Trophoblast cell (in vitro differentiated cells and primary cell): ENCODE data around the gene RPLP1.

Experiments used
- DNase-seq, 2 donors: peaks; one replicate each; pipeline ENCODE4 v3.0.0-alpha.2; 2016
- H2AFZ ChIP-seq: 2 replicates; pipeline ENCODE4 v1.6.1; 2013; ENCODE audit warnings: low read length, moderate library complexity, mild to moderate bottlenecking; ENCODE audit not compliant: insufficient read depth, poor library complexity
- H2AK5ac ChIP-seq: 2 replicates; pipeline ENCODE4 v1.6.1; 2013; ENCODE audit warnings: mild to moderate bottlenecking, low read length
- H2BK120ac ChIP-seq: 2 replicates; pipeline ENCODE4 v1.6.1; 2013; ENCODE audit warnings: low read length, mild to moderate bottlenecking, moderate library complexity; ENCODE audit not compliant: insufficient read depth, poor library complexity
- H2BK12ac ChIP-seq: 2 replicates; pipeline ENCODE4 v1.6.1; 2013; ENCODE audit warnings: mild to moderate bottlenecking, low read length, moderate library complexity
- H2BK5ac ChIP-seq: 2 replicates; pipeline ENCODE4 v1.6.1; 2013; ENCODE audit warnings: low read length, low read depth, moderate library complexity, mild to moderate bottlenecking; ENCODE audit not compliant: poor library complexity
- H3K14ac ChIP-seq: 2 replicates; pipeline ENCODE4 v1.6.1; 2013; ENCODE audit warnings: mild to moderate bottlenecking, low read length
- H3K18ac ChIP-seq: 2 replicates; pipeline ENCODE4 v1.6.1; 2013; ENCODE audit warnings: mild to moderate bottlenecking, low read length
- H3K23ac ChIP-seq: 2 replicates; pipeline ENCODE4 v1.6.1; 2013; ENCODE audit warnings: low read length
- H3K27ac ChIP-seq: 2 replicates; pipeline ENCODE4 v1.5.1; 2013; ENCODE audit warnings: low read depth, mild to moderate bottlenecking, inconsistent platforms, low read length, moderate library complexity
- H3K27me3 ChIP-seq: 2 replicates; pipeline ENCODE4 v1.6.1; 2013; ENCODE audit warnings: inconsistent platforms, mild to moderate bottlenecking, low read length, moderate library complexity; ENCODE audit not compliant: insufficient read depth
- H3K36me3 ChIP-seq, 2 experiments: 1 replicate in 1 of 2; 2 replicates in 1 of 2; pipeline ENCODE4 v1.6.1; 2013; ENCODE audit warnings: low read length in 2 of 2, mild to moderate bottlenecking in 2 of 2, moderate library complexity in 1 of 2; ENCODE audit not compliant: insufficient read depth in 2 of 2, control insufficient read depth in 1 of 2
- H3K4ac ChIP-seq: 2 replicates; pipeline ENCODE4 v1.6.1; 2013; ENCODE audit warnings: low read depth, mild to moderate bottlenecking, low read length, moderate library complexity
- H3K4me1 ChIP-seq, 2 experiments: 1 replicate in 1 of 2; 2 replicates in 1 of 2; pipeline ENCODE4 v1.6.1; 2013; ENCODE audit warnings: low read length in 2 of 2, mild to moderate bottlenecking in 2 of 2, moderate library complexity in 1 of 2; ENCODE audit not compliant: insufficient read depth in 2 of 2, control insufficient read depth in 1 of 2
- H3K4me2 ChIP-seq: 2 replicates; pipeline ENCODE4 v1.6.1; 2013; ENCODE audit warnings: inconsistent platforms, mild to moderate bottlenecking, low read length, moderate library complexity
- H3K4me3 ChIP-seq: 2 replicates; pipeline ENCODE4 v1.5.1; 2013; ENCODE audit warnings: mild to moderate bottlenecking, low read depth, low read length, inconsistent platforms
- H3K79me1 ChIP-seq: one replicate; pipeline ENCODE4 v1.6.1; 2013; ENCODE audit warnings: low read length
- H3K79me2 ChIP-seq: 2 replicates; pipeline ENCODE4 v1.6.1; 2013; ENCODE audit warnings: low read length, mild to moderate bottlenecking; ENCODE audit not compliant: control insufficient read depth, insufficient read depth, poor library complexity
- H3K9ac ChIP-seq: 2 replicates; pipeline ENCODE4 v1.6.1; 2013; ENCODE audit warnings: mild to moderate bottlenecking, low read length
- H3K9me3 ChIP-seq: 2 replicates; pipeline ENCODE4 v1.6.1; 2013; ENCODE audit warnings: low read depth, mild to moderate bottlenecking, control low read depth, inconsistent platforms, low read length; ENCODE audit not compliant: insufficient read depth
- H4K12ac ChIP-seq: 2 replicates; pipeline ENCODE4 v1.6.1; 2013; ENCODE audit warnings: low read depth, mild to moderate bottlenecking, low read length, moderate library complexity
- H4K8ac ChIP-seq: 2 replicates; pipeline ENCODE4 v1.6.1; 2013; ENCODE audit warnings: low read depth, mild to moderate bottlenecking, low read length, moderate library complexity
- H4K91ac ChIP-seq: one replicate; pipeline ENCODE4 v1.6.1; 2013; ENCODE audit warnings: low read depth, mild to moderate bottlenecking, low read length, moderate library complexity
- WGBS: extraction: QIAGEN DNeasy Blood & Tissue Kit; methylation state at CpG from one replicate; pipeline ENCODE4 v1.1.7; 2013; ENCODE audit warnings: missing lambda C conversion rate; ENCODE audit not compliant: insufficient read length, insufficient coverage; ENCODE audit errors: extremely low coverage; 5-methylcytosine and 5-hydroxymethylcytosine counted together

The RPLP1 gene

GRCh38 chr15:69436951-69437350 is 15.7 kb upstream of the RPLP1 start:
- H4K91ac ChIP-seq, result no peak overlapping the region
- no peak overlapping the region for H4K8ac ChIP-seq
- H3K18ac ChIP-seq, result no peak overlapping the region
- no peak overlapping the region for H3K4me3 ChIP-seq
- H3K4me1 ChIP-seq, result no peaks in the 10 kb centered on the region
- no peak overlapping the region for H3K4me2 ChIP-seq
- no peak overlapping the region for H3K9ac ChIP-seq
- H3K79me1 ChIP-seq, result no peaks in the 10 kb centered on the region
- no peak overlapping the region for H2BK120ac ChIP-seq
- no peak overlapping the region for H4K12ac ChIP-seq
- no peak overlapping the region for H2AFZ ChIP-seq
- no peak overlapping the region for H3K23ac ChIP-seq
- no CpG with 5 or more reads among the region's 4 CpGs for WGBS
- H3K36me3 ChIP-seq, result peaks cover 28 to 36% of the 10 kb centered on the region in 2 experiments
- H3K4ac ChIP-seq, result no peak overlapping the region
- H2BK5ac ChIP-seq, result no peak overlapping the region
- no peak overlapping the region for H3K14ac ChIP-seq
- H3K27ac ChIP-seq, result no peak overlapping the region
- no peak for DNase-seq
- H2BK12ac ChIP-seq, result no peak overlapping the region
- peaks cover 3% of the 10 kb centered on the region for H3K9me3 ChIP-seq
- no peaks in the 10 kb centered on the region for H3K79me2 ChIP-seq
- H3K27me3 ChIP-seq, result no peaks in the 10 kb centered on the region
- no peak overlapping the region for H2AK5ac ChIP-seq

GRCh38 chr15:69439623-69440022 is 13.0 kb upstream of the RPLP1 start:
- H3K4me3 ChIP-seq, result no peak overlapping the region
- peaks cover 3% of the 10 kb centered on the region for H3K9me3 ChIP-seq
- no peaks in the 10 kb centered on the region for H3K27me3 ChIP-seq
- no CpG with 5 or more reads among the region's 4 CpGs for WGBS
- H2BK5ac ChIP-seq, result no peak overlapping the region
- H2AFZ ChIP-seq, result no peak overlapping the region
- H3K9ac ChIP-seq, result no peak overlapping the region
- no peak overlapping the region for H3K27ac ChIP-seq
- no peaks in the 10 kb centered on the region for H3K4me1 ChIP-seq
- H3K79me1 ChIP-seq, result no peaks in the 10 kb centered on the region
- H2BK120ac ChIP-seq, result no peak overlapping the region
- no peaks in the 10 kb centered on the region for H3K79me2 ChIP-seq
- H3K18ac ChIP-seq, result no peak overlapping the region
- no peak overlapping the region for H4K91ac ChIP-seq
- H2BK12ac ChIP-seq, result no peak overlapping the region
- no peak overlapping the region for H3K23ac ChIP-seq
- H3K36me3 ChIP-seq, result peaks cover 29 to 40% of the 10 kb centered on the region in 2 experiments
- no peak overlapping the region for H3K14ac ChIP-seq
- H3K4me2 ChIP-seq, result no peak overlapping the region
- H3K4ac ChIP-seq, result no peak overlapping the region
- no peak overlapping the region for H2AK5ac ChIP-seq
- H4K8ac ChIP-seq, result no peak overlapping the region
- DNase-seq, result no peak
- no peak overlapping the region for H4K12ac ChIP-seq

- H2AK5ac ChIP-seq, result no peak overlapping the region
- H4K91ac ChIP-seq, result no peak overlapping the region
- no peak overlapping the region for H3K9ac ChIP-seq
- no peak overlapping the region for H3K4me3 ChIP-seq
- H3K79me2 ChIP-seq, result no peaks in the 10 kb centered on the region
- H3K27ac ChIP-seq, result no peak overlapping the region
- no peak overlapping the region for H3K18ac ChIP-seq
- no peaks in the 10 kb centered on the region for H3K27me3 ChIP-seq
- no peak overlapping the region for H3K4me2 ChIP-seq
- H2AFZ ChIP-seq, result no peak overlapping the region
- peaks cover 24 to 40% of the 10 kb centered on the region in 2 experiments for H3K36me3 ChIP-seq
- H3K14ac ChIP-seq, result no peak overlapping the region
- no peak overlapping the region for H2BK5ac ChIP-seq
- H2BK12ac ChIP-seq, result no peak overlapping the region
- H3K4me1 ChIP-seq, result no peaks in the 10 kb centered on the region
- no peaks in the 10 kb centered on the region for H3K79me1 ChIP-seq
- no peak overlapping the region for H3K23ac ChIP-seq
- no peak overlapping the region for H4K8ac ChIP-seq
- H2BK120ac ChIP-seq, result no peak overlapping the region
- WGBS, result no CpG with 5 or more reads among the region's 5 CpGs
- H3K9me3 ChIP-seq, result no peaks in the 10 kb centered on the region
- no peak overlapping the region for H4K12ac ChIP-seq
- no peak overlapping the region for H3K4ac ChIP-seq
- no peak for DNase-seq
Measured at GRCh38 chr15:69443032-69443611, 9.5 kb upstream of the RPLP1 start.

- Histone ChIP-seq H3K27ac (no peak overlapping the region), H3K27me3 (no peaks in the 10 kb centered on the region), H3K23ac (no peak overlapping the region), H3K4me2 (no peak overlapping the region), H3K79me1 (no peaks in the 10 kb centered on the region), H2BK5ac (no peak overlapping the region), H3K18ac (no peak overlapping the region), H3K79me2 (no peaks in the 10 kb centered on the region), H4K8ac (no peak overlapping the region), H2AK5ac (no peak overlapping the region), H3K9ac (no peak overlapping the region), H2AFZ (no peak overlapping the region), H2BK12ac (no peak overlapping the region), H3K4ac (no peak overlapping the region), H3K4me1 (no peaks in the 10 kb centered on the region), H3K36me3 (peaks cover 17 to 36% of the 10 kb centered on the region in 2 experiments), H3K14ac (no peak overlapping the region), H4K91ac (no peak overlapping the region), H2BK120ac (no peak overlapping the region), H4K12ac (no peak overlapping the region), H3K9me3 (no peaks in the 10 kb centered on the region), H3K4me3 (no peak overlapping the region)
- no CpG with 5 or more reads among the region's 7 CpGs for WGBS
- DNase-seq, result no peak
Measured at GRCh38 chr15:69444686-69445085, 7.9 kb upstream of the RPLP1 start.
